Medulla oblongata (tissue), 1 donor: ENCODE results near the gene CCDC63.

Experiments
- DNase-seq: peaks from one replicate; pipeline ENCODE4 v3.0.0-alpha.2; 2015; ENCODE audit errors: extremely low spot score

The CCDC63 gene

GRCh38 chr12:110846615-110847566 lies at the start of gene CCDC63:
CCDC63 (plus strand) TSS chr12:110846987; CDS start chr12:110852955, 5,968 bp downstream.
- DNase-seq = peak; percentile 46

DNA sequence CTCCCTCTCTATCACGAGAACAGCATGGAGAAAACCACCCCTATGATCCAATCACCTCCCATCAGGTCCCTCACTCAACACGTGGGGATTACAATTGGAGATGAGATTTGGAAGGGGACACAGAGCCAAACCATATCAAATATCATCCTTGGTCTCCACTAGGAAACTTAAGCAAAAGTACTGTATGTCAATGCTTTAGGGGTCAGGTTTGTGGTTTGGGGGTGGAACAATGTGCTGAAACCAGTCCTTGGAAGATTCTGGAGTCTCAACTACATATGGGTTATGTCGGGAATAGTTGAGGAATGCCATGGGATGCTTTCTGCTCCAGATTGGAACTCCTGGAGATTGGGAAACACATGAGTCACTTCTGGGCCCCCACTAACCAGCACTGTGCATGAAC lies 48.3 kb upstream of the CCDC63 start:
- no peak for DNase-seq

DNA sequence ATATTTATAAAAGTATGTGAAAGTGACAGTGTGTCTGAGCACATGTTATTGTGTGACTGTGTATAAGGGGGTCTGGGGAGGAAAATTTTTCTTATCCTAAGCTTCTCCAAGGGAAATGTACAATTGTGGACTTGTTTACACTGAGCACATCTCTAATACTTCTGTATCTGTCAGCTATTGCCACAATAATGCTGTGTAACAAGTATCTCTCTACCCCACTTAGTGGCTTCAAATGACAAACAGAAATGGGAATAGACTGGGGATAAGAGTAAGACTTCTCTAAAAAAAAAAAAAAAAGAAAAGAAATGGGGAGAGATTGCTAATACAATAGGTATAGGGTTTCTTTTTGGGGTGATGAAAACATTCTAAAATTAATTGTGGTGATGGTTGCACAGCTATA lies 44.3 kb upstream of the CCDC63 start:
- DNase-seq = no peak

- DNase-seq = no peak
These were observed 42.4 kb upstream of the CCDC63 start for GRCh38 chr12:110804406-110804805.

GRCh38 chr12:110807640-110808039 lies 39.1 kb upstream of the CCDC63 start:
- DNase-seq = no peak

- no peak for DNase-seq
These were observed 37.6 kb upstream of the CCDC63 start for GRCh38 chr12:110809149-110809548.

- no peak for DNase-seq
These were observed 34.8 kb upstream of the CCDC63 start for GRCh38 chr12:110811972-110812371.

DNA sequence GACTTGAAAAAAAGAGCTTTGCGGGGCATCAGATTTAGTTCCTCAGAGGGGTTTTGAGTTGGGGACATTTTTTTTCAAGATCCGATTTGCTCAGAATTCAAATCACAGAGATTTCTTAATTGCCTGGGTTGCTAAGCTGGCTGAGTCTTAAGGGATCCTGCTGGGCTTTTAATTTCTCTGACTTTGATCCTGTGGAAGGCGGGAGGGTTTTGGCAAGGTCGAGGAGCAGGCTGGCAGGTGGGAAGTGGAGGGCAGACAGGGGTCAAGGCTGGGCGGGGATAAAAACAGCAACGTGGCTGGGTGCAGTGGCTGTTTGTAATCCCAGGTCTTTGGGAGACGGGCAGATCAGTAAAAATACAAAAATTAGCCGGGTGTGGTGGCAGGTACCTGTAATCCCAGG lies 33.5 kb upstream of the CCDC63 start:
- no peak for DNase-seq

DNA sequence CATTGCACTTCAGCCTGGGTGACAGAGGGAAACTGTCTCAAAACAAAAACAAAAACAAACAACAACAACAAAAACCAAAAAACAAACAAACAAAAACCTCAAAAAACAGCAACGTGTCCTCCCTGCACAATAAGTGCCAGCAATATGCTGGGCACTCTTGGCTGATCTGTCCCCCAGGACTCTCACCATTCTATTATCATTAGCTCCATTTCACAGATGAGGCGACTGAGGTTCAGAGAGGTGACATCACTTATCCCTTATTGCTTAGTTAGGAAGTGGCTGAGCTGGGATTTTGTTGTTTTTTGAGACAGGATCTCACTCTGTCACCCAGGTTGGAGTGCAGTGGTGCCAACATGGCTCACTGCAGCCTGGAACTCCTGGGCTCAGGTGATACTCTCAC lies 33.0 kb upstream of the CCDC63 start:
- DNase-seq = no peak

- no peak for DNase-seq
These were observed 30.5 kb upstream of the CCDC63 start for GRCh38 chr12:110816248-110816647.

DNA sequence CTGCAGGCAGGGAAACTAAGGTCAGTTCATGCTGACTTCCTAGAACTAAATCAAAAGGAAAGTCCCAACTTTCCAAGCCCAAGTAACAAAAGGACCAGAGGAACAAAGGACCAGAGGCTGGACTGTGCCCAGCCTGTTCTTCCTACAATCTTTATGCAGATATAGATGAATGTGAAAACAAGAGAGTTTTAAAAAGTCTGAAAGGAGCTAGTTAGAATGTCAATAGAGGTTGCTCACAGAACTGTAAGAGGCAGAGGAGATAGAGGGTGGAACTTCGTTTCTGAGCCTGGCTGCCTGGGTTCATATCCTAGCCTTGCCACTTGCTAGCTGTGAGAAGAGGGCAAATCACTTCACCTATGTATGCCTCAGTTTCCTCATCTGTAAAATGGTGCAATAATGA lies 30.0 kb upstream of the CCDC63 start:
- DNase-seq = no peak

- no peak for DNase-seq
These were observed 28.3 kb upstream of the CCDC63 start for GRCh38 chr12:110818511-110818910.

DNA sequence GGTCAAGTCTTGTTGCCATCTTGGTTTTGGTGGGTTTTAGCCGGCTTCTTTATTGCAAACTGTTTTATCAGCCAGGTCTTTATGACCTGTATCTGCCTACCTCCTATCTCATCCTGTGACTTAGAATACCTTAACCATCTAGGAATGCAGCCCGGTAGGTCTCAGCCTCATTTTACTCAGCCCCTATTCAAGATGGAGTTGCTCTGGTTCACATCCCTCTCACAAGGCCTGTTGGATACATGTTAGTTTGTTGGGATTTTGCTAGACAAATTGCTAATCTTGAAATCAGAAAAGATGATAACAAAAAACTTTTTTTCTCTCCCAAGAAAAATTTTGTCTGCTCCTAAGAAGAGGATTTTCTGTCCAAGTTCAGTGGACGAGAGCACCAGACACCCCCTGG lies 27.6 kb upstream of the CCDC63 start:
- no peak for DNase-seq

GRCh38 chr12:110819646-110820045 lies 27.1 kb upstream of the CCDC63 start:
- DNase-seq = no peak

DNA sequence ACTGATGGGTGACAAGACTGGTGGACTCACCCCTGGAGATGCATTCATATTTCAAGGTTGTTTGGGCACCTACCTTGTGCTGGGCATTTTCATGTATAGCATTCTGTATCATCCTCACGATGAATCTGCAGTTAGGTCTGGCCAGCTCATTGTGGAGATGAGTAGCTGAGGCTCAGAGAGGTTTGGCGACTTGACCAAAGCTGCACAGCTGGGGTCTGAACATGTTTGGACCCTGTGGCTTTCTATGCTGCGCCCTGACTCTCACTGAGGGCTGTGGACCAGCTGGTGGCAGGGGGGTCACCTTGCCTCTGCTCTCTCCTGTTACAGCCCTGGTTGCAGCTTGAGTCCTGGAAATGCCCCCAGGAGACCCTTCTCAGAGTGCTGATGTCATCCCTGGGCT lies 24.9 kb upstream of the CCDC63 start:
- DNase-seq = no peak

DNA sequence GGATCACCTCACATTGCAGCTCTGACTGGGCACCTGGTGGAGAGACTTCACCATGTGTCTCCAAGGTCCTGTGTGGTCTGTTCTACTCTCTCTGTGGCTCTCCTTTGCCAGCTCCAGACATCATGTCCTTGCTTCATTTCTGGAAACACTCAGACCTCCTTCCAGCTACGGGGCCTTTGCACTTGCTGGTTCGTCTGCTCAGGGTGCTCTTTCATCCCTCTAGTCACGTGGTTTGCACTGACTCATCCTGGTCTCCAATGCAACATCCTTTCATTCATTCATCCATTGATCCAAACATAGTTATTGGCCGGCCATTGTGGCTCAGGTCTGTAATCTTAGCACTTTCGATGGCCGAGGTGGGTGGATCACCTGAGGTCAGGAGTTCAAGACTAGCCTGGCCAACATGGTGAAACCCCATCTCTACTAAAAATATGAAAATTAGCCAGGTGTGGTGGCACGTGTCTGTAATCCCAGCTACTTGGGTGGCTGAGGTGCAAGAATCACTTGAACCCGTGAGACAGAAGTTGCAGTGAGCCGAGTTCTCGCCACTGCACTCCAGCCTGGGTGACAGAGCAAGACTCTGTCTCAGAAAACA lies 23.9 kb upstream of the CCDC63 start:
- DNase-seq = no peak

- DNase-seq = no peak
These were observed 22.4 kb upstream of the CCDC63 start for GRCh38 chr12:110824342-110824741.

GRCh38 chr12:110825530-110825929 lies 21.3 kb upstream of the CCDC63 start:
- no peak for DNase-seq

- peak; percentile 92 for DNase-seq
These were observed 20.1 kb upstream of the CCDC63 start for GRCh38 chr12:110826592-110827200.

- DNase-seq = no peak
These were observed 17.5 kb upstream of the CCDC63 start for GRCh38 chr12:110829308-110829707.

GRCh38 chr12:110836291-110836690 lies 10.5 kb upstream of the CCDC63 start:
- no peak for DNase-seq

GRCh38 chr12:110841007-110841406 lies 5.8 kb upstream of the CCDC63 start:
- no peak for DNase-seq

DNA sequence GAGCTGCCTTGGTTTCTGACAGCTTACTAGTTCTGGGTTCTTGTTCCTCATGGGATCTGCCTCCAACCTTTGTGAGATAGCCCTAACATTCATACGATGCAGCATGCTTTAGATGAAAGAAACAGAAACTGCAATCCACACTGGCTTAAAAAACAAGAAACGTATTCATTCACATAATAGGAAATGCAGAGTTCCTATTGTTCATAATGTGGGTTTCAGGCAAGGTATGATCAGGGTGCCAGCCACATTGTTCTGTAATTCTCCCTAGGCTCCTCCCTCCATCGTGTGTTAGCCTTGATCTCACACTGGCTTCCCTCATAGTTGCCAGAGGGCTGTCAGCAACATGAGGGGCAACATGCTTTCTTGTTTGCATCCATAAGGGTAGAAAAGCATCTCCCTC lies 2.7 kb upstream of the CCDC63 start:
- DNase-seq = no peak
